HG02970 (cell line): Measurements from ENCODE around the gene FAM107A.

ENCODE experiments used
- ATAC-seq: cut with Tn5 transposase; IDR thresholded peaks from one replicate; pipeline ENCODE4 v1.9.1; 2021; ENCODE audit warnings: mild to moderate bottlenecking, moderate library complexity, moderate number of reproducible peaks; ENCODE audit not compliant: unreplicated experiment, low FRiP score

The FAM107A gene

DNA sequence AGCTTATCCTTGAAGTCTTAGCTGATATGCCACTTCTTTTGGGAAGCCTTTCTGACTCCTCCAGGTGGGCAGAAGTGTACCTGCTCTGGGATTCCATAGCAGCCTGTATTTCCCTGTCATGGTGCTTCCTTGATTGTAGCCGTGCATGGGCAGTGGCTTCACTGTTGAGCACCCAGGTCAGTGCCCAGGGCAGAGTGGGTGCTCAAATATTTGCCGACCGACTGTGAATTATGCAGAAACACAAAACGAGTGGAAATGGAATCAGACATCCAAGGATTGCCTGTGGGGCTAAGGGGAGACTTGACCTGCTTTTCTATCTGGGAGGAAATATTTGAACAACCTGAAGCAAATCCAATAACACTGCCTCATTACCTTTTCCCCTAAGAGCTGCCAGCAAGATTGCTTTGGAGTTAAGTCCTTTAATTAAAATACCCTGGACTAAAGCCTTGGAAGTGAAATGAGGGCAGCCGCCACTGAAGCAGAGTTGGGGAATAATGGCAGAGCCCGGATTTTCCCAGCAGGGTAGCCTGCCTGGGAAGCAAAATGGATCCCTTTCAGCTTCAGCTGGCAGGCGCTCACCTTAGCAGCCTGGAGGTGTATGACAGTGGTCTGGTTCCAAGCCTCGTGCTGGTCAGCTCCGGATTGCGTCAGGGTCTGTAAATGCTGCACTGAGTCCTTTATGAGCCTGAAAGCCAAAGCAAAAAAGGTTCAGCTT is 55.1 kb downstream of the FAM107A start:
- ATAC-seq: no peak

DNA sequence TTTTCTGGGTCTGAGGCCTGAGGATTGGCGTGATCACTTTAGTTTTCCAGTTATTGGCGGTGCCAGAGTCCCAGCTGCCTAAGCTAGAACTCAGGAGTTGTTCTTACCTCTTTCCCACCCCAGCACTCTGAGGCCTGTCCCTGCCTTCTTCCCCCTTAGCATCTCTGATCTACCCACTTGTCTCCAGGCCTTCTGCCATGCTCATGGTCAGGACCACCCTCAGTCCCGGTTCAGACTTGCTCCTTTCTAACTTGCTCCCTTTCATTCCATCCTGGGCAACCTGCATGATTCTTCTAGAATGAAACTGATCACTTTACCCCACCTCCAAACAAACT is 55.9 kb downstream of the FAM107A start:
- no peak for ATAC-seq

DNA sequence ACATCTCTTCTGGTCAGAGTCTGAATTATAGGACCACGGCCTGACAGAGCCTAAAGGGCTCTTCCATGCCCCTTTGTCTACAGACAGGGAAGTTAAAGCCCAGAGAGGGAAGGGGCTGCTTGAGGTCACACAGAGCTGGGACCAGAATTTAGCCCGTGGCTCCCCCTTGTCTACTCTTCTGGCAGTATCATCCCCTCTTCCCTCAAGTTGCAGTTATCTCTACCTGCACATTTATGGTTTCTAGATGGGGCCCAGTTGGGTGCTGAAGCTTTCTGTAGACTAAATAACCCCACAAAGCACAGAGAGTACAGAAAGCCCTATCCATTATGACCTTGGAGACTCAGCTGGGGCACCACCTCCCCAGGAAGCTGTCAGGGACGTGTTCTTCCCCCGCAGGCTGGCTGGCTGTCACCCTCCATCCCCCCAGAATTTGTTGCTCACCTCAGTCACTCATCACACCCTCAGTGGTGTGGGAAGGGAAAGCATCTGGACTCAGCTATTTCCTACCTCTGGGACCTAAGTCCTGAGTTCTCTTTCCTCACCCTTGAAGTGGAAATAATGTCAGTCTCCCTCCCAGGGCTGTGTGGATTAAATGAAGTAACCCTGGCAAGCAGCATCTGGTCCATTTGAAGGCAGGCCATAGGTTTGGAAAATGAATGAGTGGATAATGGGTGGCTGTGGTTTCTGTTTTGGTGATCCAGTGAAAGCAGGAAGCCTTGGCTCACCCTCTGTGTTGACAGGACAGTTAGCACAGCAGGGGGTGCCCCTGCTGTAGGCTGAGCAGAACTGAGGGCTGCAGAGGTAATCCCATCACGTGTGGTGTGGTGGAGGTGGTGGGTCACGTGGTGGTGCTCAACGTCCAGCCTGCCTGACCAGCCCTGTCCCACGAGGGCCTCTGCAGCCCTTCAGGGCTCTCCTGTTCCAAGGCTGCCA is 56.5 kb downstream of the FAM107A start:
- no peak for ATAC-seq

DNA sequence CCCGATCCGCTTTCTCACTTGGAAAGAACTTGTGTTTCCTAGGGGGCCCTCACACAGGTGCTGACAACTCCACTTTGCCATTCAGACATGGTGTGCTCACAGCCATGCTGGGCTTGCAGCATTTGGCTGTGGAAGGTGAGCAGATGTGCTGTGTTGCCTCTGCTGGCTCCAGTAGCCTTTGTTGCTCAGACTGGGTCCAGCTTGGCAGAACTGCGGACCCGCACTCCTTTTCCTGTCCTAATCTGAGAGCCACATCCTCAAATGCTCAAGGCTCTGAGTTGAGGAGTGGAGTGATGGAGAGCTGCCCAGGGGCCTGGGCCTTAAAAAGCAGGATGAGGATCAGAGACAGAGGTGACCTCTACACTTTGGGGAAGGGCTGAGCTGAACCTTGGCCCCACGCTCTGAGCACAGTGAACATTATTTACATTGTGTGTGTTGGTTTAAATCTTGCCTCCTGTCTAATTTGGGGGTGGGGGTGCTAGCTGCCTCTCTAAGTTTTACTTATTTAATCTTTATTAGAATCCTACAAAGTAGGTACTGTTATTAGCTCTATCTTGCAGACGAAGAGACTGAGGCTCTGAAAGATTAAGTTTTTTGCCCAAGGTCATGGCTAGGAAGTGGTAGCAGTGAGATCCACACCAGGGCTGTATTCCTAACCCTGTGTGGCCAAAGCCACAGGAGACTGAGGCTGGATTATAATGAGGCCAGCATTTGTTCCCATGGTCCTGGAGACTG is 57.4 kb downstream of the FAM107A start:
- no peak for ATAC-seq

DNA sequence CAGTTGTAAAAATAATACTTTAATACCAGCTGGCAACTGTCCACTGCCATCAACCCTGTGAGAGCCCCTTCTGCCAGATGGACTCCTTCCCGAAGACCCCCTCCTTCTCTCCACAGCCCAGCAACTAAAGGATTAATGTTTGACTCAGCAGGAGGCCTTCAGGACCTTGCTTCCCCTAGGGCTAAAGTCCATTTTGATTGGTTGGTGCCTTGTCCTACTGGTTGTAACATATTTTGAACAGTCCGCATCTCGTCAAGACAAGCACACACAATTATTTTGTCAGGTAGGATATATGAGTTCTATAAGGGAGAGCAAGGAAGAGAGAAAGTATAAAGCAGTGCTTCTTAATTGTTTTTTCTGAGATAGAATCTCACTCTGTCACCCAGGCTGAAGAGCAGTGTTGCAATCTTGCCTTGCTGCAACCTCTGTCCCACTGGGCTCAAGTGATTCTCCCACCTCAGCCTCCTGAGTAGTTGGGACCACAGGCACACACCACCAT is 58.9 kb downstream of the FAM107A start:
- ATAC-seq: no peak

DNA sequence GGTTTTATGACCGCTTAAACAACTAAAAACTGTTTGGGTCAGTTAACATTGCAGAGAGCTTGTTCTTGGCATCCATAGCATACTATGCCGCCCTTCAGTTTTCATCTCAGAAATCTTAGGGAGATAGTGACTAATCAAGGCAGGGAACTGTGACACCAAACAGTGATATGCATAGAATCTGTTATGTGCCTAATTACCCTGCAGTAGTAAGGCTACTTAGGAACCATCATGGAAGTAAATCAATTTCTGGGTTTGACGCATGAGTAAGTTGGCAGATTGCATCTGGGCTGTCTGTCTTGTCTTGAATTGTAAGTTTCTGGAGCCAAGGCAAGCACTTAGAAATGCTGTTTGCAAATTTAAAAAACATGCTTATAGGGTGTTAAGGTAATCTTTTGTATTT is 62.8 kb downstream of the FAM107A start:
- no peak for ATAC-seq
